Measurements from ENCODE around the gene CNPY4. TPM values are rescaled to one million over a fixed set of nuclear protein-coding genes. Genes with fewer than 3 reads are reported as not detected.
"Not testable (repeated sequence)": the region's sequence is repeated elsewhere in the genome, so short reads cannot be mapped to it uniquely, and the experiment has no call there.

Gene CNPY4
- total RNA-seq, 1 donor from 2014 or later: 2.4 TPM

DNA sequence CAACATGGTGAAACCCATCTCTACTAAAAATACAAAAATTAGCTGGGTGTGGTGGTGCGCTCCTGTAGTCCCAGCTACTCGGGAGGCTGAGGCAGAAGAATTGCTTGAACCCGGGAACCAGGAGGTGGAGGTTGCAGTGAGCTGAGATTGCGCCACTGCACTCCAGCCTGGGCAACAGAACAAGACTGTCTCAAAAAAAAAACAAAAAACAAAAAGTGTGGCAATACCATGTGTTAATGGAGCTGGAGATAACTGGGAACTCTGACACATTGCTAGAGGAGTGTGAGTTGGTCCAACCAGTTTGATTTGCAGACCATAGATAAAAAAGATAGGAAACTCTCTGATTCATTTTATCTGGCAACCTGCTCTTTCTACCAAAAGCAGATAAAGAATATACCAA is 26.9 kb downstream of the CNPY4 start:
- peak; percentile 14 for ATAC-seq

DNA sequence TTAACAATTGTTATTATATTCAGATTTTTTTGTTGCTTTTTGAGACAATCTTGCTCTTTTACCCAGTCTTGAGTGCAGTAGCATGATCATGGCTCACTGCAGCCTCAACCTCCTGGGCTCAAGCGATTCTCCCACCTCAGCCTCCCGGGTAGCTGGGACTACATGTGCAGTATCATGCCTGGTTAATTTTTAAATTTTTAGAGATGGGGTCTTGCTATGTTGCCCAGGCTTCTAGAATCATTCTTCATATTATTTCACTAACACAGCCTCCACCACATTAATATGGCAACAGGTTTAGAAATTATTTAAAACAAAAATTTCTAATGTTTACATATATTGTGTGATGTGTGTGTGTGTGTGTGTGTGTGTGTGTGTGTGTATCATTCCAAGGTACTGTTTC is 27.8 kb downstream of the CNPY4 start:
- DNase-seq (ENCODE audit: low spot score): no peak
- no peak for ATAC-seq

More for the DNA sequence above, 26.9 kb downstream of the CNPY4 start:
- DNase-seq (ENCODE audit: low spot score): not testable (repeated sequence)

DNA sequence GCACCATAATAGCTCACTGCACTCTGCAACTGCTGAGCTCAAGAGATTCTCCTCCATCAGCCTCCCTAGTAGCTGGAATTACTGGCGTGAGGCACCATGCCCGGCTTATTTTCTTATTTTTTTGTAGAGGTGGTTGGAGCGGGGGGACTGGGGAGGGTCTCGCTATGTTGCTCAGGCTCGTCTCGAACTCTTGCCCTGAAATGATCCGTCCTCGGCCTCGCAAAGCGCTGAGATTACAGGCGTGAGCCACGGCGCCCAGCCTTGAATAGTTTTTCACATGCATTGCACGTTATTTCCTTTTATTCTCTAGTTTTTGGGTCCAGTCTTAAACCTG is 28.8 kb downstream of the CNPY4 start:
- DNase-seq (ENCODE audit: low spot score) (no peak), ATAC-seq (no peak)

DNA sequence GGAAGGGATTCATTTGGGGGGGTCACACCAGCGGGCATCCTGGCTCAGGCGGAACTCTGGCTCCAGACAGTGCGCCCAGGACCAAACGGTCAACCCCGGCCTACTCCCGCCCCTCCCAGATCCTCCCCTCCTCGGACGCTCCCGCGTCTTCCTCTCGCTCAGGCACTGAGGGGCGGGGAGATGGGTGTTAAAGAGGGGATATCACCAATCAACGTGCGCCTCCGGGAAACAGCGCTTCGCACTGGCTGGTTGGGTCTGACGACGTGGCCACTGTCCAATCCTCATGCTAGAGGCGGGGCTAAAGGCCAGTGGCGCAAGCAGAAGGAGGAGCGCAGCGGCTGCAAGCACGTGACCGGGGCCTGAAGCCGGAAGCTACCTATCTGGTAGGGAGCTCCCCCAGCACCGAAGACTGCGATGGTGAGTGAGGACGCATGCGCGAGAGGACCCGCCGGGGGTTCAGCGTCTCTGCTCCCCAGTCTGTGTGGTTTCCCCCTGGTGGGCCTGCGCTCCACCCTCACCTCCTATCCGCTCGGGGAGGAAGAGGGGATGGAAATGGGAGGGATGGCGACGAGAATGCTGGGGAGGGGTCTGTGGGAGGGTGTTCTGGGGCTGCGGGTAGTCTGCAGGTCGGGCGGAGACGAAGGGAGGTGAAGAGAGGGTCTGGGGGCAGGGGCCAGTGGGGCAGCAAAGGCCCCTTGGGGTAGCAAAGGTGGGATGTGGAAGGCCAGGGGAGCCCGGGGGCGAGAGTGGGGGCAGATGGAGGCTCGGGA is 29.3 kb downstream of the CNPY4 start, which contains the start of gene LAMTOR4:
Gene LAMTOR4, plus strand, starts transcription at position 360 of the 770 bp plus-strand sequence. Its CDS starts 55 bp downstream, at position 415.
- peak; percentile 99 for DNase-seq (ENCODE audit: low spot score)

DNA sequence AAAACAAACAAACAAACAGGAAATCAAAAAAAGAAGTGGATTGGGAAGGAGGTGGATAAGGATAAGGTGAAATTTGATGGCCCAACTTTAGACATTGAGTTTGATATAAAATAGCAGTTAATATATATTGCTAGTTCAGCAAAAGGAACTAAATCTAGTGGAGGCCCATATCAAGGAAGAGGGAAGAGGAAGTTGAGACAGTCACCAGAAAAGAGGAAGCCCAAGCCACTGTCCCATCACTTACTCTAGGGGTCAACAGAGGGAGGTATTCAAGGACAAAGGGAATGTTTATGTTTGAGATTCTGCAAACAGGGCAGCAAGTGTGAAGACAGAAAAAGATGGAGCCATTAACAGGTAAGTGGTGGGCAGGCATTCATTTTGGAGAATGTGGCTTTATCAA is 33.0 kb downstream of the CNPY4 start:
- ATAC-seq: no peak

More for the DNA sequence above, 29.3 kb downstream of the CNPY4 start, which contains the start of gene LAMTOR4:
- ATAC-seq: peak; percentile 96

DNA sequence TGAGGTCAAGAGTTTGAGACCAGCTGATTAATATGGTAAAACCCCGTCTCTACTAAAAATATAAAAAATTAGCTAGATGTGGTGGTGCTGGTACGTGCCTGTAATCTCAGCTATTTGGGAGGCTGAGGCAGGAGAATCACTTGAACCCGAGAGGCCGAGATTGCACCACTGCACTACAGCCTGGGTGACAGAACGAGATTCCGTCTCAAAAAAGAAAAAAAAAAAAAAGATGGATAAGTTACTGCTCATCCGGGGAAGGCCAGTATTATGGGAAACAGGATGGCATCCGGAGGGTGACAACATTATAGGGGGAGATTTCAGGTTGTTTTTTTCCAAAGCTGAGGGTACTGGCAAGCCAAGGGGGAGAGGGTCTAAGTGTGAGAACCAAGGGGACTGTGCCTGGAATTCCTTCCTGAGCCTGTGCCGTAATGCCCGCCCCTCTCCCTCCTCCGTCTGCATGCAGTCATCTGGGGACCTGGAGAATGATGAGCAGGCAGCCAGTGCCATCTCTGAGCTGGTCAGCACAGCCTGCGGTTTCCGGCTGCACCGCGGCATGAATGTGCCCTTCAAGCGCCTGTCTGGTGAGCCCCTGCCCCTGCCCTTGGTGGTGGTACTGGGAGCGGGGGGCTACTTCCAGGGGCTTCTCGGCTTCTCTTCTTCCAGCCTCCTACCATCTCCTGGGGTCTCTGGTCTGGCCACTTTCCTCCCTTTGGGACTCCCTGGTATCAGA is 33.7 kb downstream of the CNPY4 start:
- ATAC-seq (no peak), DNase-seq (ENCODE audit: low spot score) (no peak)

More for the DNA sequence above, 33.0 kb downstream of the CNPY4 start:
- no peak for DNase-seq (ENCODE audit: low spot score)

DNA sequence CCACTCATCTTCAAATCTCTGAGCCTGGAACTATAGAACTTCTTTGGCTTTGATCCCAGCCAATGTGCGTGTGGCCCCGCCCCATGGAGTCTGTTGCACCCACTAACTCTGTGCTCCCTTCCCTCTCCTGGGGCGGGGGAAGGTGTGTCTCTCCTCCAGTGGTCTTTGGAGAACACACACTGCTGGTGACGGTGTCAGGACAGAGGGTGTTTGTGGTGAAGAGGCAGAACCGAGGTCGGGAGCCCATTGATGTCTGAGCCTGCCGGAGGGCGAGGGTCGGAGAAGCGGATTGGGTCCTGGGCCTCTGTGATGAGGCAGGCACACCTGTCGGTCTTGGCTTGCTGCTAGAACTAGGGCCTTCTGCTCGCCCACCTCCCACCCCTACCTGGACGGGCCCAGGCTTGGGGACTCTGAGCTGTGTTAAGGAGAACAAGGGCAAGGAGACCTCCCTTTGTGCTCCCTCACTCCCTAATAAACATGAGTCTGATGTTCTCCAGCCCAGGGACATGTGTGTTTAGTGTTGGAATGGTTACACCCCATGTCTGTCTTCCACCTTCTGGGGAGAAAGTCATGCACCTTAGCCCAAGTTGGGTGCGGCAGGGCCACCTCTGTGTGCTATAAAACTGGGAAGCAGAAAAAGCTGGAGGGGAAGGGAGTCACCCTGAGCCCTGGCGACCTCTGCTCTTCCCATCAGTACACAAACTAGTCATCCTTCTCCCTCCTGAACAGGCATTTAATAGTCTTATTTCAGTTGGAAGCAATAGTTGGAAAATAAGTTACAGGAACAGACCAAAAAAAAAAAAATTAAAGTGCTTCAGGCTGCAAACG is 34.5 kb downstream of the CNPY4 start:
- DNase-seq (ENCODE audit: low spot score) (no peak), ATAC-seq (no peak)

DNA sequence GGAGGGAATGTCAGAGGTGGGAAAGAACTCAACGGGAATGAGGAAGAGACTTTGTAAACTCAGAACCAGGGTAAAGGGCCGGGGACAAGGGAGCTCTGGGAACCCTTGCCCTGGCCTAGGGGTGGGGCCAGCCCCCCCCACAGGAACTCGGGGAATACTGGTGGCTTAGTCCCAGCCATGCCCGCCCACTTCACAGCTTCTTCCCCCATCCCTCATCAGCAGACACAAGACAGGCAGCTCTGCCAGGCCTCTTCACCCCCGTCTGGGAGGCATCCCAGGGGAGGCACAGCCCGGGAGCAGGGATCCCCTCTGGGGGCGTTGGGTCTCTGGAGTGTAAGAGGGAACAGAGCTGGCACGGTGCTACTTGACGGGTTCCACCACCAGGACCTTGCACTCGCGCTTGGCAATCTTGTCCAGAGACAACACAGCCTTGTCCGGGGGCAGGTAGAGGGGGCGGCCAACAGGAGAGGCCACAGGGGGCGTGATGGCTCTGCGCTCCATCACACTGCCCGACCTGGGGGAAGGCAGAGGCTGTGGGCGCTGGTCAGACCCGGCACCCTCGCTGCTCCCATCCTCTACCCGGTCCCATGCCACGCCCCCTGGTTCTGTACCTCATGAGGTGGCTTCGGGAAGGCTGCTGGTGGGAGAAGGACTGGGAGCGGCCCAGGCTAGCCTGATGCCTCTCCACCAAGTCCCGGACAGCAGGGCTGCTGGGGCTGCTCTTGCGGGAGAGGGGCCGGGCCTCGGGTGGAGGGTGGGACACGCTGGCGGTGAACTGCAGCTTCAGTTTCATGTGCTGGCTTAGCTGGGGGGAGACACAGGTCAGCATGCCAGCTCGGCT is 35.4 kb downstream of the CNPY4 start:
- ATAC-seq: no peak
- DNase-seq (ENCODE audit: low spot score): no peak

DNA sequence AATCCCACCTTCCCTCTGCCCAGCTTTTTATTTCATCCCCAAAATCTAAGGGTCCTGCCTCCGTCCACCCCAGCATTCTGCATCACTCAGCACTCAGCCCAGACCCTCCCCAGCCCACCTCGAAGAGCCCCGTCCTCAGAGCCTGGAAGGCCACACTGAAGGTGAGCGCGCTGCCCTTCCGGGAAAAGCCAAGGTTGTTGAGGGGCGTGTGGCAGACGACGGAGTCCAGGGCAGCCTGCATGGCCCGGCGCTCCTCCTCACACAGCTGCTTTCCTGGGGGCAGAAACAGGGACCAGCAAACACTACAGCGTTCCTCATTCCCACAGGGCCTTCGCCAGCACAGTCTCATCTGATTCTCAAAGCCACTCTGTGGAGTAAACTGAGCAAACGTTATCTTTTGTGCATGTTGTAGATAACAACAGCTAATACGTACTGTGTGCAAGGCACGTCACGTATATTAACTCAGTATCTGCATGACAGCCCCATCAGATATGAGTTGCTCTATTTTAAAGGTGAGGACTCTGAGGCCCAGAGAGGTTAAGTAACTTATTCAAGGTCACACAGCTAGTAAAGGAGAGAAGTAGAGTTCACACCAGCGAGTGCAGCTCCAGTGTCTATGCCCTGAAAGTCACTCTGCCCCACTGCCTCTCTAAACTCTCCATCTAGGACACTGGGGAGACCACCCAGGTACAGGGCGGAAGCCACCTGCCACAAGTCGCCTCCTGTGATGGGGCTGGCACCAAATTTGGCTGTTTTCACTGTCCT is 36.3 kb downstream of the CNPY4 start:
- no peak for ATAC-seq
- DNase-seq (ENCODE audit: low spot score): no peak

DNA sequence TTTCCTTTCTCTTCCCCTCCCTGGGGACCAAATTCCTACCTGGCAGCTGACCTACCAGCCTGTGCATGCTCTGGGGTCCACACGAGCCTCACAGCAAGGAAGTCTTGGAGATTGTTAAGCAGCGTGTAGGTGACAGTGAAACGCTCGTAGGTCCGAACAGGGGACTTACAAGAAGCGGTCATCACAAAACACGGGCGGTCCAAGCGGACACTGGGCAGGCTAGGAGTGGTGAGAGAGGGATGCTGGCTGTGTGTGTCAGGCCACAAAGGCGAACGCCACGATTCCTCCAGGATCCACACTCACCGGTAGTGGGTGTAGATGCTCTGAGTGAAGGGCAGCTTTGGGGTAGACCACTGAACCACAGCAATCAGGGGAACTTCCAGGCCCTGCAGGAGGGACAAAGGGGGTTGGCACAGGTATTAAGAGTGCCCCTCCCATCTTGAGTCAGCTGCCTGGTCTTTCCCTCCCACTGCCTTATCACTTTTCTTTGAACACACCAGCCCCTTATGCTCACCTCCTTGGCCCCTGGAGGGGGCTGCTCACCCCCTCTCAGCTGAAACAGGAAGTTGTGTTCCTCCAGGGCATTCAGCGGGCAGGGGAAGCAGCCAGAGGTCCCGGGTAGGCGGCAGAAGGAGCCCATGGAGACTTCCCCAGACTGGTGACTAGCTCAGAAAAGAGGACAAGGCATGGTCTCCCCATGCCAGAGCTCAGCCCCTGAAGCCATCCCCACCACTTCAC is 37.1 kb downstream of the CNPY4 start:
- DNase-seq (ENCODE audit: low spot score): no peak
- no peak for ATAC-seq

DNA sequence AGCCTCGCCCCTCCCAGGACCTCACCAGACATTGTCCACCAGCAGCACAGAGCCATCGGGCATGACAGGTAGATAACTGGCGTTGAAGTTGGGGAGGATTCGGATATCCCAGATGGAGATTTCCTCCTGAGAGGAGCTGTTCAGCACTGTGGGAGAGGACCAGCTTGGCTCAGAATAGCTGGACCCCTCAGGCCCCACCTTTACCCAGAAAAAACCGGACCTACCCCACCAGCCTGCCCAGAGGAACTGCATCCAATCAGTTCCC is 37.6 kb downstream of the CNPY4 start:
- no peak for ATAC-seq
- DNase-seq (ENCODE audit: low spot score): no peak

DNA sequence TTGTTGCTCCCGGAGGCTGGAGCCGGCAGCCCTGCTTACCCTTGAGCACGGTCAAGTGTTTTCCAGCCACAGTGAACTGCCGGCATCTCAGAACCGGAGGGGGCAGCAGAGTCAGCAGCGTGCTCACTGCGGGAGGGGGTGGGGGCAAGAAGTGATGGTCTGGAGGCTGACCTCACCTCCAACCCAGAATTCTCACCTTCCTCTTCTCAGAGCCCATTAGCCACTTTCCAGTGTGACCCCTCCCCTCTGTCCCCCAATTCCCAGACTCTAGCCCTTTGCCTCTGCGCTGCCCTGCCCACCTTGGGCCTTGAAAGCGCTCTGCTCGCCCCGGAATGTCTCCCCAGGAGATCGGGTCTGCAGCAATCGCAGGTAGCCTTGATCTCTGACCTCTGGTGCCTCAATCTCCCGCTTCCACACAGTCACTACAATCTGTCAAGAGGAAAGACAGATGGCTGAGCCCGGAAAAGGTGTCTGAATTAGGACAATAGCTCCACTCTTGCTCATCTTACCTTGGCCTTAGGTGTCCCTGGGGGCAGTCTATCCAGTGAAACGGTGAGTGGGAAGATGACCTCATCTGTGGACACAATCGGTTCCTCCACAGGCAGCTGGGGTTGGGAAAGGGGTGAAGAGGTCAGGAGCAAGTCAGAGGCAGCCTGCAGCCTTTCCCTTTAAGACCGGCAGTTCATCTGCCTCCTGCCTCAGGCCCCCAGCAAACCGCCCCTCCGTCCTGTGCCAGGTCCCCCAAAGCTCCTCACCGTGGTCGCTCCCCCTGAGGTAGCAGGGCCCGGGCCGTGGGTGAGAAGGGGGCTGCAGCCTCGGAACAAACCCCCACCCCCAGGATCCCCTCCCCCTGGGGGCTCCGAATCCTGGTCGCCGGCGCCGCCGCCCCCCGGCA is 38.1 kb downstream of the CNPY4 start:
- DNase-seq (ENCODE audit: low spot score) (no peak), ATAC-seq (peak; percentile 59)

DNA sequence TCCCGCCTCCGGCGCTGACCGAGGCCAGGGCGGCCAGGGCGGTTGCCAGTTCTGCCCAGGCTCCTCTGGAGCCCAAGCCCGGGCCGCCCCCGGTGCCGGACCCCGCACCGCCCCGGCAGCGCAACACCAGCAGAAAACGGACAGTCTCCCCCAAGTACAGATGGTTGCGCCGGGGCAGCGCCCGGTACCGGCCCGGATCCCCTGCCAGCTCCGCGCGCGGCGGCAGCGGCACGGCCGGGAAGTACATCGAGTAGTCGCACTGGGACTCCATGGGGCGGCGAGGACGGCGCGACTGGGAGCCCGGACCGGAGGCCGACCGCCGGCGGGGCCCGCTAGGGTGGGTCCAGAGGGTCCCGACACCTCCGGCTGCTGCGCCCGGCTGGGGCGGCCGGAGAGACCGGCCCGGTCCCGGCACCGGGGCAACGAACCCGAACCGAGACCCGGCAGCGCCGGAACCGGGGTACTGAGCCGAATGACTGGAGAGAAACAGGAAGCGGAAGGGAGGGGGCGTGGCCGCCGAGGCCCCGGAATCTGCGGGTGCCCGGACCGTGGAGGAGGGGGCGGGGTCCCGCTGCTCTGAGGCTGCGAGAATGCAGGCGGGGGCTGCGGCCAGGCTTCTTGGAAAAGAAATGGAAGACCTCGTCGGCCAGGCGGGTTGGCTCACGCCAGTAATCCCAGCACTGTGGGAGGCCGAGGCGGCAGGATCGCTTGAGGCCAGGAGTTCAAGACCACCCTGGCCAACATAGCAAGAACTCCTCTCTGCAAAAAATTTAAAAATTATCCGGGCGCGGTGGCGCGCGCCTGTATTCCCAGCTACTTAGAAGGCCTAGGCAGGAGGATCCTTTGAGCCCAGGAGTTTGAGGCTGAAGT is 39.0 kb downstream of the CNPY4 start, which contains the start of gene TRAPPC14:
Gene TRAPPC14, minus strand, starts transcription at position 495 of the 870 bp plus-strand sequence. Its CDS starts 224 bp downstream, at position 271.
- DNase-seq (ENCODE audit: low spot score) (peak; percentile 91), ATAC-seq (peak; percentile 92)

DNA sequence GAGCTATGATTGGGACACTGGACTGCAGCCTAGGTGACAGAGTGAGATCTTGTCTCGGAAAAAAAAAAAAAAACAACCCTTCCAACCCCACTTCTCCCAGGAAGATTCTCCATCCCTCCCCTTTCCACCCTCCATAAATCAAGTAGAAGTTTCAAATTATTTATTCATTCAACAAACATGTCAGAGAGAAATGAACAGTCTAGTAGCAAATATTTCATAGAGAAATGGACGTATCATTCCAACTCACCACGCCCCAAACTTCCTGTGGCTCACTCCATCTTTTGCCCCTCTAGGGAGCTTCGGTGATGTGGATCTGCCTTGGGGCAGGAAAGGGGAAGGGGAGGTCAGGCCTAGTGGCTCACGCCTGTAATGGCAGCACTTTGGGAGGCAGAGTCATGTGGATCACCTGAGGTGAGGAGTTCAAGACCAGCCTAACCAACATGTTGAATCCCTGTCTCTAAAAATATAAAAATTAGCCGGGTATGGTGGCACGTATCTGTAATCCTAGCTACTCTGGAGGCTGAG is 39.7 kb downstream of the CNPY4 start:
- ATAC-seq (no peak), DNase-seq (ENCODE audit: low spot score) (no peak)

DNA sequence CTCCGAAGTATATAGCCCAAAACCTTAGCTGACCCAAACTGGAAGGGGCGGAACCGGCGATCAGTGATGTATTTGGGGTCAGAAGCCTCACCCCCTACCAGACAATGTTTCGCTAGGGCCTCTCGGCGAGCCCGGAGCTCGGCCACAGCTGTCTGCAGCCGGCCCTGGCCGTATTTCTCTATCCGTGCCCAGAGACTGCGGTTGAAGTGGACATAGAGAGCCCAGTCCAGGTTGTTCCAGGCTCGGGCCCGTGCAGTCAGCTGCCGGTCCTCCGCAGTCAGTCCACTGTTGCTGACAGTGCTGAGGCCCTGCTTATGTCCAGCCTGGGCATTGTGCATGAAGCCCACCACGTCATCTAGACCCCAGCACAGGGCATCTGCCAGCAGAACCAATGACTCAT is 40.6 kb downstream of the CNPY4 start:
- DNase-seq (ENCODE audit: low spot score): no peak
- ATAC-seq: no peak

DNA sequence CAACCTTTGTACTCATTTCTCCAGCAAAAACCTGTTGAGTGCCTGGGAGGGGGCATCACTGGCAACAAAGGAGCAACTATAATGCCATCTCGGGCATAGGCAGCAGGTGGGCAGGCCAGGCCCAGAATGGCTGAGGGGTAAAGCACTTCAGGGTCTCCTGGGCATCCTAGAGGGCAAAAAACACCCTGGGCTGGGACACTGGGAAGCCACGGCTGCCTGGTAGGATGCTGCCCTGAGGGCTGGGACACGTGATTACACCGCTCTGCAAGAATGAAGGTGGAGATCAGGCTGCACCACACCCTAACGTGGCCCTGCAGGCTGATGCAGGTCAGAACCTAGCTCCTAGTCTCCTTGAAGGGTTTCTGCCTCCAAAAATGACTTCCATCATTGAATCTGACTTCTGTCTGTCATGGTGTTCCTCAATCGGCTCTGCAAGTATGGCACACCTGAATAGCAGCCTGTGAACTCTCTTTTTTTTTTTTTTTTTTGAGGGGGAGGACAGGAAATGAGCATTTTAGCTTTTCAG is 43.6 kb downstream of the CNPY4 start:
- ATAC-seq: no peak
- DNase-seq (ENCODE audit: low spot score): no peak

DNA sequence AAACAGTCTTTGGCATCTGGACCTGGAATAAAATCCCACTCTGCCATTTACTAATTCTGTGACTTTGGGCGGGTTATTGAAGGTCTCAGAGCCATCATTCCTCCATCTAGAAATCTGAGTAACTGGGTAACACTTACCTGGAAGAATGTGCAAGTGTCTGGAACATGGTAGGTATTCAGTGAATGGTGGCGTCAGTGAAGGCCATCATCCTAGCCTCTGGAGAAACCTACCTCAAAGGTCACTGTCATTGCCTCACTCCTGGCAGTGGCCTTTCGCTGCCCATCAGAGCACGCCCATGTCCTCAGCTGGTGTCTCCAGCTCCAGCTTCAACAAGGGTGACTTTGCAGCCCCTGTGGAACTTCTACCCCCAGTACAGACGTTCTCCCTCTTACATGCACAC is 44.4 kb downstream of the CNPY4 start:
- DNase-seq (ENCODE audit: low spot score) (no peak), ATAC-seq (peak; percentile 19)
